ENCODE results near the gene SRRD. TPM values are rescaled to one million over a fixed set of nuclear protein-coding genes. Genes with fewer than 3 reads are reported as not detected.
A peak's percentile ranks its signal among the peaks of the same experiment; 100 is the strongest.

SRRD gene
- total and polyA plus RNA-seq, 2 of the 8 experiments (the other 6 are each of a cell fraction or from before 2014, with no cell fraction given), result 17.1 to 25.3 TPM

DNA sequence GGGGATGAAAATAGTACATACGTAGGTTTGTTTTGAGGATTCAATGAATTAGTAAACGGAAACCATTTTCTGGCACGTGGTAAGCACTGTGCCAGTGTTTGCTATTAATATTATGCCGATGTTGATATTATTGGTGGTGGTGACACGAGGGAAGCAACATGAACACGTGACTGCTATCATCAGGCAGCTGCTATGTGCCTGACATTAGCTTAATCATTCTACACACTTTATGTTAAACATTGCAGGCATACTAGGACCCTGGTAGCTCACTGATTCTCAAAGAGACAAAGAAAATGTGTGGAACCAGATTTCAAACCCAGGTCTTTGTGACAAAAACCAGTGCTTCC lies 656 bp downstream of the SRRD start:
- POLR2A ChIA-PET (ENCODE audit: partially characterized antibody), result interaction anchor here (0.6 to 3.3 kb wide), 16 partner anchors 11 to 188 kb away, joined by 3 to 27 read pairs (median 4); partner anchors contain the start of gene TFIP11
- no peak overlapping the region for H2BK20ac ChIP-seq (ENCODE audit: low read length)
- WGBS, 2 experiments (ENCODE audit: extremely low coverage in 1 of 2, insufficient coverage in 1 of 2, insufficient read length in 1 of 2, insufficient replicate concordance in 2 of 2, low coverage in 1 of 2, low lambda C conversion rate in 2 of 2, missing lambda C conversion rate in 1 of 2), result 30% methylated on average over 6 of the region's 6 CpGs; no CpG with 5 or more reads in 1 of the 2 experiments

More for the DNA sequence above, 656 bp downstream of the SRRD start:
- Histone ChIP-seq H4K5ac (ENCODE audit: insufficient read length, low read depth, low read length) (no peak overlapping the region), H3K79me1 (ENCODE audit: low read depth, low read length) (peaks cover 6% of the 10 kb centered on the region; the same call in 1 of the 2 replicates), H4K20me1 (replicated peaks in 1 of 2; ENCODE audit: control insufficient read depth in 1 of 2, insufficient read depth in 2 of 2, low read length in 2 of 2) (peaks cover 0 to 2% of the 10 kb centered on the region in 2 experiments), H4K91ac (replicated peaks; ENCODE audit: insufficient read length, low read length) (no peak overlapping the region), H2BK5ac (ENCODE audit: low read depth, low read length) (no peak overlapping the region; the same call in 1 of the 2 replicates), H2BK120ac (replicated peaks; ENCODE audit: low read depth, low read length) (no peak overlapping the region), H4K8ac (ENCODE audit: extremely low read depth, insufficient read depth, low read length) (no peak overlapping the region), H2BK12ac (ENCODE audit: low read depth, low read length) (no peak overlapping the region), H3K18ac (ENCODE audit: extremely low read depth, low read length) (no peak overlapping the region), H3K9ac (replicated peaks in 1 of 4; ENCODE audit: extremely low read depth in 1 of 4, low read depth in 3 of 4, low read length in 3 of 4) (peak overlapping the region; percentile 84 to 90 (median 88)), H3K27ac (ENCODE audit: low read depth, low read length) (no peak overlapping the region), H2BK15ac (ENCODE audit: low read length) (no peak overlapping the region), H3K4ac (replicated peaks; ENCODE audit: insufficient read length, low read depth, low read length) (no peak overlapping the region), H2AK5ac (ENCODE audit: low read depth, low read length) (no peak overlapping the region), H3K27me3 (replicated peaks in 1 of 4; ENCODE audit: control insufficient read depth in 3 of 4, extremely low read depth in 1 of 4, insufficient read depth in 3 of 4, low read length in 3 of 4) (no peaks in the 10 kb centered on the region; a peak in 1 of 7 replicates), H3K23me2 (ENCODE audit: low read depth, low read length) (peaks cover 11% of the 10 kb centered on the region), H3K79me2 (ENCODE audit: control insufficient read depth in 1 of 2, insufficient read depth in 2 of 2, low read length in 2 of 2) (peaks cover 12 to 58% of the 10 kb centered on the region in 2 experiments), H3K4me2 (ENCODE audit: insufficient read depth in 1 of 2, low read depth in 2 of 2, low read length in 2 of 2) (peak overlapping the region; percentile 79 to 96), H3K4me1 (replicated peaks in 1 of 4; ENCODE audit: control insufficient read depth in 3 of 4, insufficient read depth in 4 of 4, low read length in 3 of 4) (peaks cover 0 to 14% (median 6%) of the 10 kb centered on the region in 4 experiments; a peak in 5 of 7 replicates), H3K4me3 (ENCODE audit: extremely low read depth in 1 of 4, insufficient read depth in 2 of 4, low read depth in 3 of 4, low read length in 4 of 4) (peak overlapping the region; percentile 77 to 99 (median 90)), H3K23ac (ENCODE audit: insufficient read length) (no peak overlapping the region), H3K36me3 (ENCODE audit: control insufficient read depth in 2 of 4, insufficient read depth in 4 of 4, low read length in 3 of 4) (peaks cover 9 to 18% (median 17%) of the 10 kb centered on the region in 4 experiments), H3K9me3 (ENCODE audit: insufficient read depth in 2 of 2, low read depth in 1 of 2, low read length in 1 of 2) (no peaks in the 10 kb centered on the region), H2AFZ (ENCODE audit: low read length) (no peak overlapping the region), H3K14ac (ENCODE audit: insufficient read length) (no peak overlapping the region), H3K56ac (replicated peaks; ENCODE audit: insufficient read length, low read depth, low read length) (no peak overlapping the region)
- FAIRE-seq (no peak), DNase-seq (ENCODE audit: low read depth in 1 of 2, low spot score in 2 of 2) (no peak)
- TF ChIP-seq, protein P1, sequence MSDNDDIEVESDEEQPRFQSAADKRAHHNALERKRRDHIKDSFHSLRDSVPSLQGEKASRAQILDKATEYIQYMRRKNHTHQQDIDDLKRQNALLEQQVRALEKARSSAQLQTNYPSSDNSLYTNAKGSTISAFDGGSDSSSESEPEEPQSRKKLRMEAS (IDR thresholded peaks at IDR 0.05), result peak; percentile 32; the same call in 1 of the 2 replicates
- no peak for TF ChIP-seq BRCA1 (IDR thresholded peaks at IDR 0.05; ENCODE audit: low read depth, low read length)
- CTCF ChIA-PET (ENCODE audit: partially characterized antibody), result interaction anchor here (0.6 to 1.5 kb wide), 7 partner anchors 18 to 191 kb away, joined by 3 to 6 read pairs (median 3); no protein-coding TSS in a partner anchor
